ENCODE results near the gene TFPI2. TPM values are rescaled to one million over a fixed set of nuclear protein-coding genes. Genes with fewer than 3 reads are reported as not detected.

Gene TFPI2
- total RNA-seq, 3 donors from 2014 or later (not counting 1 experiment from before 2014, with no cell fraction given), result not detected

- no peaks in the 10 kb centered on the region for H3K36me3 ChIP-seq (ENCODE audit: control insufficient read depth, insufficient read depth, low read length)
- Mint-ChIP-seq H3K4me3 (no peak overlapping the region), H3K36me3 (no peaks in the 10 kb centered on the region), H3K9me3 (no peaks in the 10 kb centered on the region), H3K27ac (no peak overlapping the region), H3K4me1 (no peaks in the 10 kb centered on the region), H3K27me3 (ENCODE audit: low read depth in 2 of 2) (peaks cover 15 to 48% of the 10 kb centered on the region in 2 donors)
- H3K9me3 ChIP-seq (ENCODE audit: control insufficient read depth, insufficient read depth, low read length), result no peaks in the 10 kb centered on the region
- DNase-seq (no peak), ATAC-seq (no peak)
- H3K4me1 ChIP-seq (ENCODE audit: control insufficient read depth, insufficient read depth, low read length), result no peaks in the 10 kb centered on the region
- intact Hi-C loops (cut with micrococcal nuclease), result no loop called here
- TF ChIP-seq CTCF (IDR thresholded peaks at IDR 0.05), result no peak
- H3K4me3 ChIP-seq (ENCODE audit: low read length), result no peak overlapping the region
- 80% methylated on average over 2 of the region's 3 CpGs for WGBS (ENCODE audit: insufficient coverage)
- H3K27ac ChIP-seq (ENCODE audit: low read length), result no peak overlapping the region
- no peaks in the 10 kb centered on the region for H3K27me3 ChIP-seq (ENCODE audit: control insufficient read depth, insufficient read depth, low read length)
These were observed 19.8 kb upstream of the TFPI2 start for GRCh38 chr7:93910076-93910994.

GRCh38 chr7:93906267-93906666, 15.7 kb upstream of the TFPI2 start, which contains the start of gene GNGT1:
GNGT1 (plus strand) TSS chr7:93906567; CDS start chr7:93906747, 180 bp downstream.
- Mint-ChIP-seq H3K4me1 (no peaks in the 10 kb centered on the region), H3K36me3 (no peaks in the 10 kb centered on the region), H3K27ac (no peak within 1 kb of the TSS), H3K9me3 (no peaks in the 10 kb centered on the region), H3K27me3 (ENCODE audit: low read depth in 2 of 2) (peaks cover 6 to 43% of the 10 kb centered on the region in 2 donors), H3K4me3 (no peak within 1 kb of the TSS)
- intact Hi-C loops (cut with micrococcal nuclease), result no loop called here
- Histone ChIP-seq H3K9me3 (ENCODE audit: control insufficient read depth, insufficient read depth, low read length) (no peaks in the 10 kb centered on the region), H3K4me1 (ENCODE audit: control insufficient read depth, insufficient read depth, low read length) (no peaks in the 10 kb centered on the region), H3K27me3 (ENCODE audit: control insufficient read depth, insufficient read depth, low read length) (no peaks in the 10 kb centered on the region), H3K4me3 (ENCODE audit: low read length) (no peak within 1 kb of the TSS), H3K27ac (ENCODE audit: low read length) (no peak within 1 kb of the TSS), H3K36me3 (ENCODE audit: control insufficient read depth, insufficient read depth, low read length) (no peaks in the 10 kb centered on the region)
- no peak for DNase-seq
- 82% methylated on average over 1 of the region's 3 CpGs for WGBS (ENCODE audit: insufficient coverage)
- TF ChIP-seq CTCF (IDR thresholded peaks at IDR 0.05), result no peak
- no peak for ATAC-seq

- H3K27me3 Mint-ChIP-seq (ENCODE audit: low read depth in 2 of 2), result peaks cover 19 to 64% of the 10 kb centered on the region in 2 donors
- no peaks in the 10 kb centered on the region for H3K36me3 Mint-ChIP-seq
- peak in 1 of 2 donors; percentile 24 for DNase-seq
- Histone ChIP-seq H3K4me1 (ENCODE audit: control insufficient read depth, insufficient read depth, low read length) (no peaks in the 10 kb centered on the region), H3K27me3 (ENCODE audit: control insufficient read depth, insufficient read depth, low read length) (no peaks in the 10 kb centered on the region), H3K9me3 (ENCODE audit: control insufficient read depth, insufficient read depth, low read length) (no peaks in the 10 kb centered on the region), H3K4me3 (ENCODE audit: low read length) (no peak overlapping the region), H3K36me3 (ENCODE audit: control insufficient read depth, insufficient read depth, low read length) (no peaks in the 10 kb centered on the region), H3K27ac (ENCODE audit: low read length) (no peak overlapping the region)
- peak in 1 of 3 donors; percentile 50 for ATAC-seq
- peak; percentile 75 for TF ChIP-seq CTCF (IDR thresholded peaks at IDR 0.05)
- H3K4me3 Mint-ChIP-seq, result no peak overlapping the region
- WGBS (ENCODE audit: insufficient coverage), result 100% methylated on average over 1 of the region's 1 CpG
- intact Hi-C loops (cut with micrococcal nuclease), result loop anchor here (1.0 to 5.0 kb wide), 2 partner anchors 184 to 534 kb away; no protein-coding TSS in a partner anchor
- no peak overlapping the region for H3K27ac Mint-ChIP-seq
- H3K9me3 Mint-ChIP-seq, result no peaks in the 10 kb centered on the region
- H3K4me1 Mint-ChIP-seq, result no peaks in the 10 kb centered on the region
These were observed 12.3 kb upstream of the TFPI2 start for GRCh38 chr7:93902777-93903423.
